Measurements from ENCODE around the gene FAM229B.

The FAM229B gene

GRCh38 chr6:112114577-112115223, 27.3 kb downstream of the FAM229B start:
- no peak for DNase-seq (ENCODE audit: low read depth)
- no peak overlapping the region for H3K4me3 ChIP-seq (replicated peaks; ENCODE audit: low read depth, low read length)
- no peak for TF ChIP-seq CTCF (IDR thresholded peaks at IDR 0.05; ENCODE audit: low read length, missing control alignments)

- no peak for TF ChIP-seq CTCF (IDR thresholded peaks at IDR 0.05; ENCODE audit: low read length, missing control alignments)
- no peak overlapping the region for H3K4me3 ChIP-seq (replicated peaks; ENCODE audit: low read depth, low read length)
- no peak for DNase-seq (ENCODE audit: low read depth)
Observed at GRCh38 chr6:112116221-112116620, 28.8 kb downstream of the FAM229B start.

DNA sequence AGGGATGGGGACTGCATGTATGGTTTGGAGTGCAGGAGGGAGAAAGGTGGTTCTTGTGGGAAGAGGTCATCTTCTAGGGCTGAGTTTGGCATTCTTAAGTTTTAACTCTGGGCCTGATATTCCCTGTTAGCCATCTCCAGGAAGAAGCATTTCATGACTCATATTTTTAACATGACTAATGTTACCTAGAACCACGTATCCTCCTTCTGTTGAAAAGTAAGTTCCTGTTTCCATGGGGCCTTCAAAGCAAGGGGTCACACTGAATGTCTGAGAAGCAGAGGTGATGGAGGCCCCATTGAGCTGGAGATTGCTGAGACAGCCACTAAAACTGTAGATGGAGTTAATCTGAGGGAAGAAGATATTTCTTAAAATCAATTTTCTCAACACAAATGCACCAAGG, 30.2 kb downstream of the FAM229B start:
- H3K4me3 ChIP-seq (replicated peaks; ENCODE audit: low read depth, low read length) = no peak overlapping the region
- peak; percentile 51 for DNase-seq (ENCODE audit: low read depth)
- TF ChIP-seq CTCF (IDR thresholded peaks at IDR 0.05; ENCODE audit: low read length, missing control alignments) = no peak

DNA sequence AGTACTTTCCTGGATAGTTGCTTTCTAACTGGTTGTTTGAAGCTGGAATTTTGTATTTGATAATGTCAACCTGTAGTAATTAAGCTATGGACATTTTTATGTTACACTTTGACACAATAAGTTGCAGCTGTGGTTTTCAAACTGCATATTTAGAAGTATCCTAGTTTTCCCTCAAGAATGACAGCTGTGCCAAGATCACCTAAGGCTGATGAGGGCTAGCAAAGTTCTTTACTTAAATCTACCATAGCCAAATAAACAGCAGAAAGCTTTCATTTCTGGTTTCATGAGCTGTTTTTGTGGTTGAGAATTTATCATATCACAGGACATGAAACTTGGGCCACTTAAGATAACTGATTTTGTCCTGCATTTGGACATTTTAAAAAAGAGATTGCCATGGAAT, 30.6 kb downstream of the FAM229B start:
- no peak for TF ChIP-seq CTCF (IDR thresholded peaks at IDR 0.05; ENCODE audit: low read length, missing control alignments)
- DNase-seq (ENCODE audit: low read depth) = no peak

DNA sequence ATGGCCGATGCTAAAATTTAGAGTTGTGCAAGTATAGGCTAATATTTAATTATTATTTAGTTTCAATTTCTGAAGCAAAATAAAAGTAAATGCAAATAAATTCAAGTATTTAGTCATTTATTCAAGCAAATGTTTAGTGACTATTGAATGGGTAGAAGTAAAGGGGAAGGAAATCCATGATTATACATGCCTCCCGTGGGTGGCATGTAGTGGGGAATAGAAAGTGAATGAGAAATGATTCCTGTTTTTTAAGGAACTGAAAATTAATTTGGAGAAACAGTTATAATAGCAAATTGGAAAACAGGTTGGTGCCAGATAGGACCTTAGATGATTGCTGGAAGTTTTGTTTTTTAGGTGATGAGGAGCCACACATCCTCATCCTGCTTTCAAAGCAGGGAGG, 35.4 kb downstream of the FAM229B start:
- DNase-seq (ENCODE audit: low read depth) = no peak
- no peak for TF ChIP-seq CTCF (IDR thresholded peaks at IDR 0.05; ENCODE audit: low read length, missing control alignments)

More for the DNA sequence above, 30.6 kb downstream of the FAM229B start:
- H3K4me3 ChIP-seq (replicated peaks; ENCODE audit: low read depth, low read length) = no peak overlapping the region

DNA sequence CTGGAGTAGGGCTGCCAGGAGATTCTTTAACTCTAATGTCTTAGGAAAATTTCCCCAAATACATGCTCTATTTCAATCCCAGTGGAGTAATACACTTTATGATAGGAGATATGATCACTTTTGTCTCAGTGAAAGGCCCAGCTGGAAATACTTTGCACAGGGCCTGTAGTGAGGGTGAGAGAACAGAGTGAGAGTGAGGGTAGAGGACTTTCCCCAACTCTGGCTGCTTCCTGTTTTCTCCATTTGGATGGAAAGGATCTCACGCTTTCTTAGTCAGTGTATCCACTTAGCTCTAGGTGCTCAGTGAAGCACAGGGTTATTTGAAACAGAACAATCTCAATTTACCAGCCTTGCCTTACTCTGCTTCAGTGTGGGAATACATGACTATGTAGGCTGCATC, 36.6 kb downstream of the FAM229B start:
- no peak for DNase-seq (ENCODE audit: low read depth)
- TF ChIP-seq CTCF (IDR thresholded peaks at IDR 0.05; ENCODE audit: low read length, missing control alignments) = no peak
- H3K4me3 ChIP-seq (replicated peaks; ENCODE audit: low read depth, low read length) = no peak overlapping the region

More for the DNA sequence above, 35.4 kb downstream of the FAM229B start:
- no peak overlapping the region for H3K4me3 ChIP-seq (replicated peaks; ENCODE audit: low read depth, low read length)

DNA sequence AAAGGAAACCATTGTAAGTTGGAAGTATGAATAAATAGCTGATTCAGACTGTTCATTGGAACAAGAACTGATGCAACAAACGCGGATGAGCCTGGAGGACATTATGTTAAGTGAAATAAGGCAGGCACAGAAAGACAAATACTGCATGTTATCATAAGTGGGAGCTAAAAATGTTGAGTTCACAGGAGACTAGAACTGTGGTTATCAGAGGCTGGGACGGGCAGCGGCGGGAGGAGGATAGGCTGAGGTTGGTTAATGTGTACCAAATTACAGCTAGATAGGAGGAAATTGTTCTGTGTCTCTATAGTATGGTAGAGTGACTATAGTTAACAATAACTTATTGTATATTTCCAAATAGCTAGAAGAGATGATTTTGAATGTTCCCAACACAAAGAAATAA, 40.8 kb downstream of the FAM229B start:
- no peak overlapping the region for H3K4me3 ChIP-seq (replicated peaks; ENCODE audit: low read depth, low read length)
- DNase-seq (ENCODE audit: low read depth) = no peak
- no peak for TF ChIP-seq CTCF (IDR thresholded peaks at IDR 0.05; ENCODE audit: low read length, missing control alignments)
